B cell (primary cell): ENCODE results near the gene MARF1. TPM values are rescaled to one million over a fixed set of nuclear protein-coding genes. Genes with fewer than 3 reads are reported as not detected.
A peak's percentile ranks its signal among the peaks of the same experiment; 100 is the strongest.

Experiments used
- ATAC-seq: fragments of 200-7000 bp; cut with Tn5 transposase; one replicate; pipeline ENCODE4 v1.10.0; 2021; ENCODE audit warnings: low read depth, mild to moderate bottlenecking, moderate number of reproducible peaks, moderate library complexity
- CTCF ChIA-PET: fragments of 350-600 bp; sonication (Branson Sonifier 250); formaldehyde crosslinking; loops from one replicate; lab custom pipeline; 2021; ENCODE audit warnings: antibody characterized with exemption, inconsistent platforms; lab: Charles Lee
- POLR2A ChIA-PET: fragments of 350-600 bp; sonication (Branson Sonifier 250); formaldehyde crosslinking; loops from one replicate; lab custom pipeline; 2021; ENCODE audit warnings: antibody characterized with exemption; lab: Charles Lee
- DNase-seq: peaks from one replicate; pipeline ENCODE4 v3.0.0; 2013
- H2AFZ ChIP-seq: 2 replicates; pipeline ENCODE4 v1.6.1; 2012; ENCODE audit warnings: mild to moderate bottlenecking, low read depth, low read length; ENCODE audit not compliant: insufficient read depth, poor library complexity, severe bottlenecking
- H3K27ac ChIP-seq, 2 donors: 1 replicate in 1 of 2; 2 replicates in 1 of 2; pipeline ENCODE4 v1.5.1; 2012 to 2013; ENCODE audit warnings: low read length in 2 of 2, mild to moderate bottlenecking in 2 of 2, moderate library complexity in 1 of 2
- H3K27me3 ChIP-seq, 4 experiments: fragments of 200-600 bp in 1 of 4; sonication (generic) in 1 of 4; replicated peaks in 1 of 4; 1 replicate in 2 of 4; 2 replicates in 2 of 4; pipeline versions ENCODE4 v1.6.1 to v1.7.0; 2013 to 2016; ENCODE audit warnings: low read length in 3 of 4, mild to moderate bottlenecking in 2 of 4, mixed read lengths in 1 of 4, moderate library complexity in 1 of 4; ENCODE audit not compliant: insufficient read depth in 4 of 4, control insufficient read depth in 3 of 4; ENCODE audit errors: control extremely low read depth in 1 of 4
- H3K36me3 ChIP-seq, 2 experiments: replicated peaks in 1 of 2; 1 replicate in 1 of 2; 2 replicates in 1 of 2; pipeline versions ENCODE4 v1.6.1 to v1.7.1; 2013; ENCODE audit warnings: low read length in 1 of 2; ENCODE audit not compliant: insufficient read depth in 2 of 2, control insufficient read depth in 1 of 2; ENCODE audit errors: control extremely low read depth in 1 of 2, extremely low read depth in 1 of 2
- H3K4me1 ChIP-seq, 2 donors: fragments of 200-600 bp in 1 of 2; sonication (generic) in 1 of 2; 1 replicate in 1 of 2; 2 replicates in 1 of 2; pipeline versions ENCODE4 v1.5.1 to v1.6.1; 2013 to 2017; ENCODE audit warnings: low read length in 2 of 2; ENCODE audit not compliant: control insufficient read depth in 2 of 2, insufficient read depth in 2 of 2
- H3K4me2 ChIP-seq: replicated peaks from 2 replicates; pipeline ENCODE3; 2012; ENCODE audit warnings: mild to moderate bottlenecking, low read depth, low read length; ENCODE audit not compliant: poor library complexity, severe bottlenecking
- H3K4me3 ChIP-seq, 5 experiments: fragments of 200-600 bp in 1 of 5; sonication (generic) in 1 of 5; 1 replicate in 3 of 5; 2 replicates in 2 of 5; pipeline versions ENCODE4 v1.5.1 to v1.7.0; 2011 to 2016; ENCODE audit warnings: low read length in 4 of 5, mild to moderate bottlenecking in 4 of 5, low read depth in 2 of 5, control low read depth in 1 of 5, moderate library complexity in 1 of 5; ENCODE audit not compliant: insufficient read depth in 1 of 5; ENCODE audit errors: control extremely low read depth in 1 of 5, extremely low read depth in 1 of 5
- H3K79me2 ChIP-seq: fragments of 200-600 bp; sonication (generic); one replicate; pipeline ENCODE4 v1.6.0; 2016; ENCODE audit warnings: low read length; ENCODE audit not compliant: control insufficient read depth, insufficient read depth
- H3K9ac ChIP-seq: fragments of 200-600 bp; sonication (generic); 2 replicates; pipeline ENCODE4 v1.6.1; 2017; ENCODE audit warnings: mild to moderate bottlenecking, low read length, moderate library complexity
- H3K9me3 ChIP-seq, 3 donors: one replicate each; pipeline versions ENCODE4 v1.6.1 to v1.7.1; 2013; ENCODE audit warnings: low read length in 2 of 3; ENCODE audit not compliant: control insufficient read depth in 2 of 3, insufficient read depth in 1 of 3; ENCODE audit errors: control extremely low read depth in 1 of 3
- H4K20me1 ChIP-seq: 2 replicates; pipeline ENCODE4 v1.6.0; 2012; ENCODE audit warnings: mild to moderate bottlenecking, low read length; ENCODE audit not compliant: insufficient read depth, control insufficient read depth, poor library complexity, severe bottlenecking
- H3K27ac Mint-ChIP-seq: one replicate; pipeline ENCODE4 v1.8.0; 2021; ENCODE audit warnings: mixed read lengths
- H3K27me3 Mint-ChIP-seq: one replicate; pipeline ENCODE4 v1.8.0; 2021; ENCODE audit warnings: mixed read lengths
- H3K4me1 Mint-ChIP-seq: one replicate; pipeline ENCODE4 v1.8.0; 2021; ENCODE audit warnings: mixed read lengths
- H3K4me3 Mint-ChIP-seq: one replicate; pipeline ENCODE4 v1.8.0; 2021; ENCODE audit warnings: mixed read lengths
- H3K9me3 Mint-ChIP-seq: one replicate; pipeline ENCODE4 v1.8.0; 2022; ENCODE audit warnings: mixed read lengths; ENCODE audit not compliant: insufficient read depth
- CTCF ChIP-seq: fragments of 200-600 bp; IDR thresholded peaks from one replicate; pipeline ENCODE4 v1.8.0; 2022; ENCODE audit warnings: antibody characterized with exemption, mild to moderate bottlenecking
- EZH2 ChIP-seq: IDR thresholded peaks from 2 replicates; pipeline ENCODE4 v1.6.1; 2012; ENCODE audit warnings: borderline replicate concordance, low read depth, mild to moderate bottlenecking, moderate library complexity, low read length; ENCODE audit not compliant: insufficient read depth, poor library complexity, severe bottlenecking
- WGBS: methylation state at CpG from one replicate; pipeline ENCODE4 v1.1.5; 2013; ENCODE audit warnings: missing lambda C conversion rate; ENCODE audit not compliant: insufficient coverage; 5-methylcytosine and 5-hydroxymethylcytosine counted together
- intact Hi-C: fragments of 100-400 bp; cut with micrococcal nuclease; formaldehyde crosslinking; loops from one replicate; pipeline ENCODE4 v1.10.0; 2022
- polyA plus RNA-seq: library from polyadenylated mRNA; depleted of rRNA; stranded (reverse); fragments of >200 nt; gene quantifications from 2 replicates; pipeline ENCODE4 v1.2.3, GENCODE V29; 2012
- total RNA-seq, 2 donors: library from RNA; stranded (reverse); fragments of 120-200 nt in 1 of 2; gene quantifications; 1 replicate in 1 of 2; 2 replicates in 1 of 2; pipeline versions ENCODE4 v1.2.3 to v1.2.4, GENCODE V29; 2013 to 2022

The MARF1 gene
- total and polyA plus RNA-seq, 2 donors (not counting 1 experiment from before 2014, with no cell fraction given), result 68.0 to 366 TPM

- Mint-ChIP-seq H3K9me3 (no peaks in the 10 kb centered on the region), H3K4me3 (no peak overlapping the region), H3K27me3 (no peaks in the 10 kb centered on the region), H3K27ac (peak overlapping the region; percentile 33), H3K4me1 (no peaks in the 10 kb centered on the region)
- ATAC-seq (no peak), DNase-seq (no peak)
- H3K79me2 ChIP-seq, result peaks cover 46% of the 10 kb centered on the region
- ChIA-PET CTCF (interaction anchor here (0.7 kb wide), 1 partner anchor 28 kb away, joined by 3 read pairs; no protein-coding TSS in a partner anchor), POLR2A (interaction anchor here (0.5 to 1.0 kb wide), 3 partner anchors 15 to 63 kb away, joined by 3 to 5 read pairs (median 5); partner anchors contain the start of gene MARF1)
- H3K27me3 ChIP-seq, result no peaks in the 10 kb centered on the region
- H3K4me2 ChIP-seq, result no peak overlapping the region
- H3K4me3 ChIP-seq, result no peak overlapping the region
- H3K9me3 ChIP-seq, result no peaks in the 10 kb centered on the region
- H3K27ac ChIP-seq, result no peak overlapping the region
- WGBS, result 93% methylated on average over 8 of the region's 14 CpGs
- no peak overlapping the region for H3K9ac ChIP-seq
- no peak overlapping the region for H2AFZ ChIP-seq
- H4K20me1 ChIP-seq, result peaks cover 65% of the 10 kb centered on the region
- TF ChIP-seq CTCF (no peak), EZH2 (no peak)
- intact Hi-C loops, result no loop called here
- no peaks in the 10 kb centered on the region for H3K4me1 ChIP-seq
- H3K36me3 ChIP-seq, result peaks cover 12 to 99% of the 10 kb centered on the region in 2 experiments
Measured at GRCh38 chr16:15604460-15605440, 38.2 kb downstream of the MARF1 start.
